MM.1S (cell line): ENCODE measurements around the gene ZBTB7B.

Experiments used
- DNase-seq: peaks from one replicate; pipeline ENCODE4 v3.0.0-alpha.2; 2015
- H2AFZ ChIP-seq: fragments of 300-600 bp; sonication (generic); 2 replicates; pipeline ENCODE4 v1.6.0; 2016; ENCODE audit warnings: antibody characterized with exemption, low read length
- H3F3A ChIP-seq: fragments of 300-600 bp; sonication (generic); 2 replicates; pipeline ENCODE4 v1.6.1; 2016; ENCODE audit warnings: mild to moderate bottlenecking, antibody characterized with exemption, low read length, moderate library complexity, mixed read lengths; ENCODE audit not compliant: insufficient read depth
- H3K27ac ChIP-seq: fragments of 300-600 bp; sonication (generic); 2 replicates; pipeline ENCODE4 v1.5.1; 2016; ENCODE audit warnings: mild to moderate bottlenecking, low read length
- H3K27me3 ChIP-seq: fragments of 300-600 bp; sonication (generic); replicated peaks from 2 replicates; pipeline ENCODE4 v1.6.0; 2016; ENCODE audit warnings: low read length; ENCODE audit not compliant: insufficient read depth
- H3K36me3 ChIP-seq: fragments of 300-600 bp; sonication (generic); replicated peaks from 2 replicates; pipeline ENCODE4 v1.6.1; 2016; ENCODE audit warnings: mild to moderate bottlenecking, low read length, mixed read lengths; ENCODE audit not compliant: insufficient read depth
- H3K4me1 ChIP-seq: fragments of 300-600 bp; sonication (generic); 2 replicates; pipeline ENCODE4 v1.6.1; 2016; ENCODE audit warnings: low read length, mixed read lengths
- H3K4me2 ChIP-seq: fragments of 300-600 bp; sonication (generic); 2 replicates; pipeline ENCODE4 v1.6.0; 2016; ENCODE audit warnings: low read depth, low read length
- H3K4me3 ChIP-seq: fragments of 300-600 bp; sonication (generic); 2 replicates; pipeline ENCODE4 v1.5.1; 2016; ENCODE audit warnings: low read length, mixed read lengths
- H3K79me2 ChIP-seq: fragments of 300-600 bp; sonication (generic); 2 replicates; pipeline ENCODE4 v1.6.1; 2016; ENCODE audit warnings: mixed run types, low read length, mixed read lengths
- H3K9ac ChIP-seq: fragments of 300-600 bp; sonication (generic); 2 replicates; pipeline ENCODE4 v1.6.1; 2016; ENCODE audit warnings: low read length, mixed read lengths
- H3K9me2 ChIP-seq: fragments of 300-600 bp; sonication (generic); replicated peaks from 2 replicates; pipeline ENCODE4 v1.6.1; 2016; ENCODE audit warnings: mild to moderate bottlenecking, low read length, mixed read lengths; ENCODE audit not compliant: insufficient read depth
- H3K9me3 ChIP-seq: fragments of 300-600 bp; sonication (generic); replicated peaks from 2 replicates; pipeline ENCODE4 v1.6.1; 2016; ENCODE audit warnings: mild to moderate bottlenecking, low read length, mixed read lengths; ENCODE audit not compliant: insufficient read depth
- H4K20me1 ChIP-seq: fragments of 300-600 bp; sonication (generic); 2 replicates; pipeline ENCODE4 v1.6.1; 2016; ENCODE audit warnings: mild to moderate bottlenecking, low read length, moderate library complexity, mixed read lengths; ENCODE audit not compliant: insufficient read depth
- EZH2 ChIP-seq: fragments of 300-600 bp; sonication (generic); optimal IDR thresholded peaks from 2 replicates; pipeline ENCODE3; 2017; ENCODE audit warnings: low read depth, mild to moderate bottlenecking, antibody characterized with exemption, low read length, mixed read lengths
- EZH2phosphoT487 ChIP-seq: fragments of 300-600 bp; sonication (generic); IDR thresholded peaks from 2 replicates; pipeline ENCODE4 v1.6.1; 2018; ENCODE audit warnings: antibody characterized with exemption, low read length
- TF ChIP-seq, protein P1 (sequence below): fragments of 300-600 bp; sonication (generic); IDR thresholded peaks from 2 replicates; pipeline ENCODE4 v1.5.1; 2016; ENCODE audit warnings: antibody characterized with exemption, low read length, mixed read lengths

The ZBTB7B gene

DNA sequence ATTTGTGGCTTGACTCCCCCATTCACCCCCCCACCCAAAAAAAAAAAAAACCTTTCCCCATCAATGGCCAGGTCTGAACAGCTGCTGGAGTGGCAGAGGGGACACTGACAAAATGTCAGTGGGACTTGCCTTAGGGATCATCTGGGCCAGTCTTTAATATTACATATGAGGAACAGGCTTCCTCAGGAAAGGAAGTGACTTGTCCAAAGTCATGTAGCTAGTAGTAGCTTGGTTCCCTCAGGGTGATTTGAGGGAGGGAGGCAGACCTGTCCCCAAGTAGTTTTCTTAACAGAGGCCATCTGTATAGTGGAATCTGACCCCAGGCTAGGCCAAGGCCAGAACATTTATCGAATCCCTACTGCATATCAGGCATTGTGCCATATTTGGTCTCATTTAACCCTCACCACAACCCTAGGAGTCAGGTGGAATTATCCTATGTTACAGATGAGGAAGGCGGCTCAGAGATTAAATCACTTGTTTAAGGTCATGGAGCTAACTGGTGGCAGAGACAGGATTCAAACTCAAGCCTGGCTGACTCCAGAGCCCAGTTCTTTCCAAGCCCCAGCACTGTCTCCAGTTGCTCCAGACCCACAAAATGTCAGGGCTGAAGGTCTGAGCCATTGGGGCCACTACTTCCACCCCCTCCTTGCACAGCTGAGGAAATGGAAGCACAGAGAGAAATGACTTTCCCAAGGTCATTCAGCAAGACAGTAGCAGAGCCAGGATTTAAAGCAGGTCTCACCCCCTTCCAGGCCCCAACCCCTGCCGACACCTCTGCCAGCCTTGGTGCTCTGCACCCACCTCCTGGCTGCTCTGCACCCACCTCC is 10.4 kb downstream of the ZBTB7B start:
- no peak overlapping the region for H3K27ac ChIP-seq
- no peaks in the 10 kb centered on the region; the same call in 1 of the 2 replicates for H3K36me3 ChIP-seq
- TF ChIP-seq EZH2 (no peak), EZH2phosphoT487 (no peak)
- TF ChIP-seq, protein P1, sequence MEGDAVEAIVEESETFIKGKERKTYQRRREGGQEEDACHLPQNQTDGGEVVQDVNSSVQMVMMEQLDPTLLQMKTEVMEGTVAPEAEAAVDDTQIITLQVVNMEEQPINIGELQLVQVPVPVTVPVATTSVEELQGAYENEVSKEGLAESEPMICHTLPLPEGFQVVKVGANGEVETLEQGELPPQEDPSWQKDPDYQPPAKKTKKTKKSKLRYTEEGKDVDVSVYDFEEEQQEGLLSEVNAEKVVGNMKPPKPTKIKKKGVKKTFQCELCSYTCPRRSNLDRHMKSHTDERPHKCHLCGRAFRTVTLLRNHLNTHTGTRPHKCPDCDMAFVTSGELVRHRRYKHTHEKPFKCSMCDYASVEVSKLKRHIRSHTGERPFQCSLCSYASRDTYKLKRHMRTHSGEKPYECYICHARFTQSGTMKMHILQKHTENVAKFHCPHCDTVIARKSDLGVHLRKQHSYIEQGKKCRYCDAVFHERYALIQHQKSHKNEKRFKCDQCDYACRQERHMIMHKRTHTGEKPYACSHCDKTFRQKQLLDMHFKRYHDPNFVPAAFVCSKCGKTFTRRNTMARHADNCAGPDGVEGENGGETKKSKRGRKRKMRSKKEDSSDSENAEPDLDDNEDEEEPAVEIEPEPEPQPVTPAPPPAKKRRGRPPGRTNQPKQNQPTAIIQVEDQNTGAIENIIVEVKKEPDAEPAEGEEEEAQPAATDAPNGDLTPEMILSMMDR, result no peak
- peaks cover 44% of the 10 kb centered on the region for H3K79me2 ChIP-seq
- no peaks in the 10 kb centered on the region for H3K9me2 ChIP-seq
- no peaks in the 10 kb centered on the region for H3K27me3 ChIP-seq
- H3F3A ChIP-seq, result peaks cover 34% of the 10 kb centered on the region
- H3K4me1 ChIP-seq, result peaks cover 28% of the 10 kb centered on the region
- no peak overlapping the region for H3K9ac ChIP-seq
- no peak overlapping the region for H3K4me3 ChIP-seq
- no peaks in the 10 kb centered on the region for H3K9me3 ChIP-seq
- no peaks in the 10 kb centered on the region for H4K20me1 ChIP-seq
- H2AFZ ChIP-seq, result no peak overlapping the region
- no peak overlapping the region for H3K4me2 ChIP-seq
- DNase-seq, result no peak

DNA sequence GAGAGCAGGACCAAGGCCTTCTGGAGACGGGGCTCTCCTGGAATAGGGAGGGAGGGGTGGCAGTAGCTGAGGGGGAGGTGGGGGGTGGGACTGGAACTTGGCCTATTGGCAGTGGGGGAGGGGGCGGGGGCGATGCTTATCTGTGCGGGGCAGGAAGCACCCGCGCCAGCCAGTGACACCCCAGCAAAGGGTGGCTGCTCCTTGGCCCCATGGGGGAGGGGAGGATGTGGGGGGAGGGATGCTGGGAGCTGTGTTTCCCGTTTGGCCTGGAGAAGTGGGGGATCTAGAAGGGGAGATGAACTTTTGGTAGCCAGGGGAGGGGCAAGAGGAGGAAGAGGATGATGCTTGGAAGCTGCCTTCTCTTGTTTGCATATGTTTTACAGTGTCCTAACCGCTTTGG is 11.0 kb downstream of the ZBTB7B start:
- Histone ChIP-seq H2AFZ (no peak overlapping the region), H3K9me2 (no peaks in the 10 kb centered on the region), H3K4me3 (no peak overlapping the region), H3F3A (peaks cover 34% of the 10 kb centered on the region), H3K27ac (no peak overlapping the region), H3K9ac (no peak overlapping the region), H3K79me2 (peaks cover 38% of the 10 kb centered on the region), H3K36me3 (no peaks in the 10 kb centered on the region; the same call in 1 of the 2 replicates), H3K4me2 (no peak overlapping the region), H3K4me1 (peaks cover 30% of the 10 kb centered on the region), H3K9me3 (no peaks in the 10 kb centered on the region), H4K20me1 (no peaks in the 10 kb centered on the region), H3K27me3 (no peaks in the 10 kb centered on the region)
- no peak for DNase-seq
- TF ChIP-seq EZH2phosphoT487 (no peak), EZH2 (no peak)
- TF ChIP-seq, protein P1, result no peak

DNA sequence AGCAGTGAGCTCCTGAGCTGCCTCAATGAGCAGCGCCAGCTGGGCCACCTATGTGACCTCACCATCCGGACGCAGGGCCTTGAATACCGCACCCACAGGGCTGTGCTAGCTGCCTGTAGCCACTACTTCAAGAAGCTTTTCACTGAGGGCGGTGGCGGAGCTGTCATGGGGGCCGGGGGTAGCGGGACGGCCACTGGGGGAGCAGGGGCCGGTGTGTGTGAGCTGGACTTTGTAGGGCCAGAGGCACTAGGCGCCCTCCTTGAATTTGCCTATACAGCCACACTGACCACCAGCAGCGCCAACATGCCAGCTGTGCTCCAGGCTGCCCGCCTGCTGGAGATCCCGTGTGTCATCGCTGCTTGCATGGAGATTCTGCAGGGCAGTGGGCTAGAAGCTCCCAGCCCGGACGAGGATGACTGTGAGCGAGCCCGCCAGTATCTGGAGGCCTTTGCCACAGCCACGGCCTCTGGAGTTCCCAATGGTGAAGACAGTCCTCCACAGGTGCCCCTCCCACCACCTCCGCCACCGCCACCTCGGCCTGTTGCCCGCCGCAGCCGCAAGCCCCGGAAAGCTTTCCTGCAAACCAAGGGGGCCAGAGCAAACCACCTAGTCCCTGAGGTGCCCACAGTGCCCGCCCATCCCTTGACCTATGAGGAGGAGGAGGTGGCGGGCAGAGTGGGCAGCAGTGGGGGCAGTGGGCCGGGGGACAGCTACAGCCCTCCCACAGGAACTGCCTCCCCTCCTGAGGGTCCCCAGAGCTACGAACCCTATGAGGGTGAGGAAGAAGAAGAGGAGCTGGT is 12.3 kb downstream of the ZBTB7B start:
- Histone ChIP-seq H3K9me3 (no peaks in the 10 kb centered on the region), H3K79me2 (peaks cover 27% of the 10 kb centered on the region), H3K9me2 (no peaks in the 10 kb centered on the region), H3K4me3 (no peak overlapping the region), H3K4me2 (no peak overlapping the region), H2AFZ (no peak overlapping the region), H3K27ac (peak overlapping the region; percentile 74; the same call in 1 of the 2 replicates), H3K9ac (no peak overlapping the region), H4K20me1 (no peaks in the 10 kb centered on the region), H3F3A (peaks cover 38% of the 10 kb centered on the region), H3K27me3 (no peaks in the 10 kb centered on the region), H3K36me3 (no peaks in the 10 kb centered on the region; the same call in 1 of the 2 replicates), H3K4me1 (peaks cover 30% of the 10 kb centered on the region)
- TF ChIP-seq EZH2 (no peak), EZH2phosphoT487 (no peak)
- TF ChIP-seq, protein P1, result no peak
- DNase-seq, result no peak
